HCT116 (cell line): ENCODE measurements around the gene ATP8A2. TPM values are rescaled to one million over a fixed set of nuclear protein-coding genes. Genes with fewer than 3 reads are reported as not detected.

Experiments
- ATAC-seq: fragments of 200-7000 bp; cut with Tn5 transposase; 2 replicates; pipeline ENCODE4 v1.9.1; 2020; ENCODE audit warnings: mild to moderate bottlenecking, moderate library complexity
- BruUV-seq: library from RNA; stranded (reverse); fragments of 400-500 nt; replicated peaks from 2 replicates; lab custom pipeline; 2021; lab: Mats Ljungman, UMichigan
- CTCF ChIA-PET: fragments of 300-600 bp; sonication (Branson Sonifier 250); formaldehyde crosslinking; loops from one replicate; lab custom pipeline; 2021; ENCODE audit warnings: antibody characterized with exemption; lab: Charles Lee
- POLR2A ChIA-PET: fragments of 300-600, 350-600 bp; sonication (Branson Sonifier 250); formaldehyde crosslinking; loops from one replicate; lab custom pipeline; 2021; ENCODE audit warnings: antibody characterized with exemption; lab: Charles Lee
- RAD21 ChIA-PET, 2 experiments: fragments of 300-600 bp; sonication (Branson Sonifier 250); formaldehyde crosslinking; loops; one replicate each; lab custom pipeline; 2023; ENCODE audit warnings: low total read pairs in 2 of 2; ENCODE audit not compliant: uncharacterized antibody in 2 of 2, unreplicated experiment in 2 of 2, low non-redundant PET in 1 of 2; lab: Charles Lee
- DNase-seq: peaks from one replicate; pipeline ENCODE4 v3.0.0-alpha.2; 2010; ENCODE audit warnings: low read depth, low spot score
- H2AFZ ChIP-seq: fragments of 200-600 bp; shearing (Covaris generic), sonication (generic); 2 replicates; pipeline ENCODE4 v1.6.1; 2017; ENCODE audit warnings: low read depth, mixed run types, mixed read lengths, antibody characterized with exemption, low read length; ENCODE audit not compliant: poor library complexity, severe bottlenecking
- H3K27ac ChIP-seq: 2 replicates; pipeline ENCODE4 v1.5.1; 2012; ENCODE audit warnings: low read depth, low read length
- H3K27me3 ChIP-seq: fragments of 200-600 bp; sonication (generic); 2 replicates; pipeline ENCODE4 v1.6.1; 2016; ENCODE audit warnings: mixed run types, low read length, mixed read lengths; ENCODE audit not compliant: insufficient read depth
- H3K36me3 ChIP-seq, 2 experiments: fragments of 200-500 bp in 1 of 2; fragments of 200-600 bp in 1 of 2; sonication (Bioruptor generic) in 1 of 2; sonication (generic) in 1 of 2; 2 replicates each; pipeline versions ENCODE4 v1.5.1 to v1.6.1; 2014 to 2016; ENCODE audit warnings: low read length in 2 of 2, inconsistent platforms in 1 of 2, mixed read lengths in 1 of 2, mixed run types in 1 of 2; ENCODE audit not compliant: insufficient read depth in 2 of 2, control insufficient read depth in 1 of 2
- H3K4me1 ChIP-seq, 2 experiments: fragments of 200-600 bp in 1 of 2; sonication (generic) in 1 of 2; 2 replicates each; pipeline versions ENCODE4 v1.5.1 to v1.6.1; 2012 to 2017; ENCODE audit warnings: low read length in 2 of 2, inconsistent platforms in 1 of 2, mild to moderate bottlenecking in 1 of 2, mixed read lengths in 1 of 2, mixed run types in 1 of 2, moderate library complexity in 1 of 2; ENCODE audit not compliant: insufficient read depth in 2 of 2, control insufficient read depth in 1 of 2
- H3K4me2 ChIP-seq: fragments of 200-600 bp; sonication (generic); 2 replicates; pipeline ENCODE4 v1.6.1; 2017; ENCODE audit warnings: mixed run types, low read length, mixed read lengths
- H3K4me3 ChIP-seq, 2 experiments: fragments of 200-600 bp in 1 of 2; sonication (generic) in 1 of 2; replicated peaks in 1 of 2; 2 replicates each; pipeline ENCODE4 v1.5.1; 2011 to 2016; ENCODE audit warnings: low read length in 2 of 2, control low read depth in 1 of 2, low read depth in 1 of 2, mild to moderate bottlenecking in 1 of 2, mixed read lengths in 1 of 2, mixed run types in 1 of 2
- H3K79me2 ChIP-seq: fragments of 200-600 bp; sonication (generic); 2 replicates; pipeline ENCODE4 v1.6.1; 2017; ENCODE audit warnings: mild to moderate bottlenecking, mixed run types, low read length, moderate library complexity, mixed read lengths; ENCODE audit not compliant: insufficient read depth
- H3K9ac ChIP-seq: fragments of 200-600 bp; sonication (generic); 2 replicates; pipeline ENCODE4 v1.6.1; 2016; ENCODE audit warnings: low read length, mixed read lengths
- H3K9me2 ChIP-seq: fragments of 200-600 bp; sonication (generic), shearing (Covaris generic); 2 replicates; pipeline ENCODE4 v1.6.1; 2017; ENCODE audit warnings: mixed run types, mild to moderate bottlenecking, moderate library complexity; ENCODE audit not compliant: insufficient read depth
- H3K9me3 ChIP-seq, 2 experiments: fragments of 200-500 bp in 1 of 2; fragments of 200-600 bp in 1 of 2; sonication (Bioruptor generic) in 1 of 2; sonication (generic) in 1 of 2; 2 replicates each; pipeline ENCODE4 v1.6.1; 2014 to 2017; ENCODE audit warnings: low read length in 2 of 2, mixed read lengths in 2 of 2, inconsistent platforms in 1 of 2, low read depth in 1 of 2, mild to moderate bottlenecking in 1 of 2, mixed run types in 1 of 2, moderate library complexity in 1 of 2; ENCODE audit not compliant: control insufficient read depth in 1 of 2, insufficient read depth in 1 of 2
- H4K20me1 ChIP-seq: fragments of 200-600 bp; sonication (generic), shearing (Covaris generic); 2 replicates; pipeline ENCODE4 v1.6.1; 2017; ENCODE audit warnings: mixed run types, mild to moderate bottlenecking, moderate library complexity; ENCODE audit not compliant: insufficient read depth
- CBX3 ChIP-seq: IDR thresholded peaks from 2 replicates; pipeline ENCODE4 v1.6.1; 2012; ENCODE audit warnings: low read depth
- CEBPB ChIP-seq: IDR thresholded peaks from 2 replicates; pipeline ENCODE4 v1.6.1; 2012; ENCODE audit warnings: low read depth
- EGR1 ChIP-seq: IDR thresholded peaks from 2 replicates; pipeline ENCODE4 v1.6.1; 2012; ENCODE audit warnings: low read depth
- ELF1 ChIP-seq: IDR thresholded peaks from 2 replicates; pipeline ENCODE4 v1.6.1; 2012; ENCODE audit warnings: low read depth, borderline replicate concordance
- EZH2 ChIP-seq: fragments of 200-600 bp; sonication (generic); IDR thresholded peaks from 2 replicates; pipeline ENCODE4 v1.6.1; 2017; ENCODE audit warnings: antibody characterized with exemption, mixed run types
- FOSL1 ChIP-seq: IDR thresholded peaks from 2 replicates; pipeline ENCODE4 v1.6.1; 2012; ENCODE audit warnings: low read depth
- JUND ChIP-seq: IDR thresholded peaks from 2 replicates; pipeline ENCODE4 v1.6.1; 2012
- POLR2AphosphoS5 ChIP-seq: IDR thresholded peaks from 2 replicates; pipeline ENCODE4 v1.6.1; 2011; ENCODE audit warnings: mild to moderate bottlenecking, low read depth, low read length, moderate library complexity
- RAD21 ChIP-seq: IDR thresholded peaks from 2 replicates; pipeline ENCODE4 v1.6.1; 2012; ENCODE audit warnings: low read depth, mild to moderate bottlenecking
- SP1 ChIP-seq: IDR thresholded peaks from 2 replicates; pipeline ENCODE4 v1.6.1; 2012; ENCODE audit warnings: low read depth
- SRF ChIP-seq: IDR thresholded peaks from 2 replicates; pipeline ENCODE4 v1.6.1; 2012; ENCODE audit warnings: low read depth
- YY1 ChIP-seq: IDR thresholded peaks from 2 replicates; pipeline ENCODE4 v1.6.1; 2011; ENCODE audit warnings: low read length, low read depth, moderate library complexity, mild to moderate bottlenecking; ENCODE audit not compliant: insufficient replicate concordance; ENCODE audit errors: extremely low read depth
- ZFX ChIP-seq: fragments of 450-650 bp; IDR thresholded peaks from 2 replicates; pipeline ENCODE4 v1.6.1; 2017
- intact Hi-C: fragments of 100-400 bp; cut with micrococcal nuclease; formaldehyde crosslinking; loops from 2 replicates; pipeline ENCODE4 v1.10.0; 2022
- total RNA-seq: library from RNA; stranded (reverse); gene quantifications from one replicate; pipeline ENCODE4 v1.2.1, GENCODE V29; 2021; ENCODE audit not compliant: unreplicated experiment
- TF ChIP-seq, protein P1 (sequence below): IDR thresholded peaks from 2 replicates; pipeline ENCODE4 v1.6.1; 2011; ENCODE audit warnings: mild to moderate bottlenecking, low read length, moderate library complexity; ENCODE audit not compliant: insufficient replicate concordance; ENCODE audit errors: extremely low read depth
- TF ChIP-seq, protein P2 (sequence below), 3 experiments: fragments of 200-600 bp in 1 of 3; sonication (generic) in 1 of 3; IDR thresholded peaks in 2 of 3; conservative IDR thresholded peaks in 1 of 3; 2 replicates each; pipeline ENCODE4 v1.5.1; 2012 to 2017; ENCODE audit warnings: low read depth in 2 of 3, low read length in 2 of 3, antibody characterized with exemption in 1 of 3, borderline replicate concordance in 1 of 3, control low read depth in 1 of 3, mild to moderate bottlenecking in 1 of 3, mixed read lengths in 1 of 3, mixed run types in 1 of 3, moderate library complexity in 1 of 3; ENCODE audit not compliant: insufficient read depth in 1 of 3
- TF ChIP-seq, protein P3 (sequence below): IDR thresholded peaks from 2 replicates; pipeline ENCODE4 v1.6.1; 2012; ENCODE audit warnings: low read depth

Gene ATP8A2
- total RNA-seq, 1 experiment from 2014 or later: not detected

DNA sequence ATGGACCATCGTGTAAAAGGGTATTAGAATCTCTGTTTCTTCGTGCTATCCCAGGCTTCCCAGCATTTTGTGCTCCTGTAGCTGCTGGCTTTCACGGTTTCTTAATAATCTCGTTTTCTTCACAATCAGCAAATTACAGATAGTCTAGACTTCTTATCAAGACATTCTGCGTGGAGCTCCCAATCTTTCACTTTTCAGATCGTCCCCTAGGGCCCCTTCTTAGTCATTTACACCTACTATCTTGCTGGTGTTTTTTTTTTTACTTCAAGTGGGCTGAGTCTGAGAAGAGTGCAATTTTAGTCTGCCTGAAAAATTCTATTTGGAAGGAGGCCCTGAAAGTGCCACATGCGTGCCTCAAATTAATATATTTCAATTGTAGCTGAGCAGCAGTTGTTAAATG, 404.9 kb downstream of the ATP8A2 start:
- DNase-seq (no peak), ATAC-seq (no peak)
- Histone ChIP-seq H3K4me3 (no peak overlapping the region), H2AFZ (no peak overlapping the region), H4K20me1 (no peaks in the 10 kb centered on the region), H3K4me1 (no peaks in the 10 kb centered on the region), H3K27me3 (peaks cover 32% of the 10 kb centered on the region), H3K9me2 (no peaks in the 10 kb centered on the region), H3K9ac (no peak overlapping the region), H3K36me3 (no peaks in the 10 kb centered on the region), H3K79me2 (no peaks in the 10 kb centered on the region), H3K9me3 (no peaks in the 10 kb centered on the region), H3K4me2 (no peak overlapping the region), H3K27ac (no peak overlapping the region)
- intact Hi-C loops: no loop called here
- no TSS peak for BruUV-seq
- CTCF ChIA-PET: no interaction called here
- TF ChIP-seq EZH2: no peak
- TF ChIP-seq CEBPB: no peak
- TF ChIP-seq ELF1: no peak
- no peak for TF ChIP-seq SRF
- TF ChIP-seq CBX3: no peak
- TF ChIP-seq, protein P1, sequence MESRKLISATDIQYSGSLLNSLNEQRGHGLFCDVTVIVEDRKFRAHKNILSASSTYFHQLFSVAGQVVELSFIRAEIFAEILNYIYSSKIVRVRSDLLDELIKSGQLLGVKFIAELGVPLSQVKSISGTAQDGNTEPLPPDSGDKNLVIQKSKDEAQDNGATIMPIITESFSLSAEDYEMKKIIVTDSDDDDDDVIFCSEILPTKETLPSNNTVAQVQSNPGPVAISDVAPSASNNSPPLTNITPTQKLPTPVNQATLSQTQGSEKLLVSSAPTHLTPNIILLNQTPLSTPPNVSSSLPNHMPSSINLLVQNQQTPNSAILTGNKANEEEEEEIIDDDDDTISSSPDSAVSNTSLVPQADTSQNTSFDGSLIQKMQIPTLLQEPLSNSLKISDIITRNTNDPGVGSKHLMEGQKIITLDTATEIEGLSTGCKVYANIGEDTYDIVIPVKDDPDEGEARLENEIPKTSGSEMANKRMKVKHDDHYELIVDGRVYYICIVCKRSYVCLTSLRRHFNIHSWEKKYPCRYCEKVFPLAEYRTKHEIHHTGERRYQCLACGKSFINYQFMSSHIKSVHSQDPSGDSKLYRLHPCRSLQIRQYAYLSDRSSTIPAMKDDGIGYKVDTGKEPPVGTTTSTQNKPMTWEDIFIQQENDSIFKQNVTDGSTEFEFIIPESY: no peak
- no peak for TF ChIP-seq ZFX
- no peak for TF ChIP-seq EGR1
- TF ChIP-seq YY1: no peak
- TF ChIP-seq SP1: no peak
- TF ChIP-seq, protein P2, sequence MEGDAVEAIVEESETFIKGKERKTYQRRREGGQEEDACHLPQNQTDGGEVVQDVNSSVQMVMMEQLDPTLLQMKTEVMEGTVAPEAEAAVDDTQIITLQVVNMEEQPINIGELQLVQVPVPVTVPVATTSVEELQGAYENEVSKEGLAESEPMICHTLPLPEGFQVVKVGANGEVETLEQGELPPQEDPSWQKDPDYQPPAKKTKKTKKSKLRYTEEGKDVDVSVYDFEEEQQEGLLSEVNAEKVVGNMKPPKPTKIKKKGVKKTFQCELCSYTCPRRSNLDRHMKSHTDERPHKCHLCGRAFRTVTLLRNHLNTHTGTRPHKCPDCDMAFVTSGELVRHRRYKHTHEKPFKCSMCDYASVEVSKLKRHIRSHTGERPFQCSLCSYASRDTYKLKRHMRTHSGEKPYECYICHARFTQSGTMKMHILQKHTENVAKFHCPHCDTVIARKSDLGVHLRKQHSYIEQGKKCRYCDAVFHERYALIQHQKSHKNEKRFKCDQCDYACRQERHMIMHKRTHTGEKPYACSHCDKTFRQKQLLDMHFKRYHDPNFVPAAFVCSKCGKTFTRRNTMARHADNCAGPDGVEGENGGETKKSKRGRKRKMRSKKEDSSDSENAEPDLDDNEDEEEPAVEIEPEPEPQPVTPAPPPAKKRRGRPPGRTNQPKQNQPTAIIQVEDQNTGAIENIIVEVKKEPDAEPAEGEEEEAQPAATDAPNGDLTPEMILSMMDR (IDR thresholded peaks at IDR 0.05 in 2 of 3, conservative IDR thresholded peaks at IDR 0.05 in 1 of 3; ENCODE audit: borderline replicate concordance in 1 of 3, insufficient read depth in 1 of 3, low read depth in 2 of 3, low read length in 2 of 3): no peak
- TF ChIP-seq, protein P3, sequence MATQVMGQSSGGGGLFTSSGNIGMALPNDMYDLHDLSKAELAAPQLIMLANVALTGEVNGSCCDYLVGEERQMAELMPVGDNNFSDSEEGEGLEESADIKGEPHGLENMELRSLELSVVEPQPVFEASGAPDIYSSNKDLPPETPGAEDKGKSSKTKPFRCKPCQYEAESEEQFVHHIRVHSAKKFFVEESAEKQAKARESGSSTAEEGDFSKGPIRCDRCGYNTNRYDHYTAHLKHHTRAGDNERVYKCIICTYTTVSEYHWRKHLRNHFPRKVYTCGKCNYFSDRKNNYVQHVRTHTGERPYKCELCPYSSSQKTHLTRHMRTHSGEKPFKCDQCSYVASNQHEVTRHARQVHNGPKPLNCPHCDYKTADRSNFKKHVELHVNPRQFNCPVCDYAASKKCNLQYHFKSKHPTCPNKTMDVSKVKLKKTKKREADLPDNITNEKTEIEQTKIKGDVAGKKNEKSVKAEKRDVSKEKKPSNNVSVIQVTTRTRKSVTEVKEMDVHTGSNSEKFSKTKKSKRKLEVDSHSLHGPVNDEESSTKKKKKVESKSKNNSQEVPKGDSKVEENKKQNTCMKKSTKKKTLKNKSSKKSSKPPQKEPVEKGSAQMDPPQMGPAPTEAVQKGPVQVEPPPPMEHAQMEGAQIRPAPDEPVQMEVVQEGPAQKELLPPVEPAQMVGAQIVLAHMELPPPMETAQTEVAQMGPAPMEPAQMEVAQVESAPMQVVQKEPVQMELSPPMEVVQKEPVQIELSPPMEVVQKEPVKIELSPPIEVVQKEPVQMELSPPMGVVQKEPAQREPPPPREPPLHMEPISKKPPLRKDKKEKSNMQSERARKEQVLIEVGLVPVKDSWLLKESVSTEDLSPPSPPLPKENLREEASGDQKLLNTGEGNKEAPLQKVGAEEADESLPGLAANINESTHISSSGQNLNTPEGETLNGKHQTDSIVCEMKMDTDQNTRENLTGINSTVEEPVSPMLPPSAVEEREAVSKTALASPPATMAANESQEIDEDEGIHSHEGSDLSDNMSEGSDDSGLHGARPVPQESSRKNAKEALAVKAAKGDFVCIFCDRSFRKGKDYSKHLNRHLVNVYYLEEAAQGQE: no peak
- no peak for TF ChIP-seq POLR2AphosphoS5
- no peak for TF ChIP-seq RAD21
- no peak for TF ChIP-seq JUND
- no peak for TF ChIP-seq FOSL1
- POLR2A ChIA-PET: no interaction called here
- RAD21 ChIA-PET: no interaction called here
